Measurements from ENCODE around the gene FCAR.
"Not testable (repeated sequence)": the region's sequence is repeated elsewhere in the genome, so short reads cannot be mapped to it uniquely, and the experiment has no call there.

Gene FCAR

DNA sequence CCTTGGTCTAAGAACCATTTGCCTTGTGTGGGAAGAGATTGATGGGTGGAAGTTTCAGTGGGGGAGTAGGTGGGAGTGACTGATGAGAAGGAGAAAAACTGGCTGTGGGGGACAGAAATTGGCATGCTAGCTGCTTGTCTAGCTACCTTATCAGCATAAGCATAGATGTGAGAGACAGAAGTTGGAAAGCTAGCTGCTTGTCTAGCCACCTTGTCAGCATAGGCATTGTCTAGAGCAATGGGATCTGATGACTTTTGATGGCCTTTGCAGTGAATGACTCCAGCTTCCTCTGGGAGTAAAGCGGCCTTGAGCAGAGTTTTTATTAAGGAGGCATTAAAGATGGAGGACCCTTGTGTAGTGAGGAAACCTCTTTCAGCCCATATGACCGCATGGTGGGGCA, 22.0 kb downstream of the FCAR start:
- no peak for DNase-seq

DNA sequence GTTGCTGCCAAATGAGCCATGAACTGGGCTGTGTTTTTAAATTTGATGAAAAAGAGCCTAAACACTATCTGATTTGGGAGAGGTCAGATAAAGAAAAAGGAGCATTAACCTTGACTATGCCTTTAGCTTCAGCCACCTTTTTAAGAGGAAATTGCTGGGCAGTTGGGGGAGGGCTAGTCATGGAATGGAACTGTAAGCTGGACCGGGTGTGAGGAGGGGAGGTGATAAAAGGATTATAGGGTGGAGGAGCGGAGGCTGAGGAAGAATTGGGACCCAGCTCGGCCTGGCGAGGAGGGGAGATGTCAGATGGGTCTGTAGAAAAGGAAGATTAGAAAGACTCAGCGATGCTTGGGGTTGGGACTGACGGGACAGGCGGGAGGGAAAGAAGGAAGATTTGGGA, 24.6 kb downstream of the FCAR start:
- DNase-seq, result not testable (repeated sequence)

DNA sequence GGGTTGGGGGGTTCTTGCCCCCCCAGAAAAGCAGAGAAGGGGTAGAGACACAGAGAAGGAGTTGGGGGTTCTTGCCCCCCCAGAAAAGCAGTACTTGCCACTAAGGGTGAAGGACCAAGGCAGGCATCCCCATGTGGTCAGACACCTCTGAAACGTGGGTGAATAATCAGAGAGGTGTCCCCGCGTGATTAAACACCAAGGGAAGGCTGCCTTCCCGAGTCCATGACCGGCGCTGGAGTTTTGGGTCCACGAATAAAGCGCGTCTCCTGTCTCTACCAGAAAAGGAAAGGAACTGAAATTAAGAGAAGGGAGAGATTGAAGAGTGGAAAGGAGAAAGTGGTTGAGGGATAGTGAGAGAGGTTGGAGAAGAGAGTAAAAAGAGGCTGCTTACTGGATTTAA, 25.6 kb downstream of the FCAR start:
- not testable (repeated sequence) for DNase-seq

DNA sequence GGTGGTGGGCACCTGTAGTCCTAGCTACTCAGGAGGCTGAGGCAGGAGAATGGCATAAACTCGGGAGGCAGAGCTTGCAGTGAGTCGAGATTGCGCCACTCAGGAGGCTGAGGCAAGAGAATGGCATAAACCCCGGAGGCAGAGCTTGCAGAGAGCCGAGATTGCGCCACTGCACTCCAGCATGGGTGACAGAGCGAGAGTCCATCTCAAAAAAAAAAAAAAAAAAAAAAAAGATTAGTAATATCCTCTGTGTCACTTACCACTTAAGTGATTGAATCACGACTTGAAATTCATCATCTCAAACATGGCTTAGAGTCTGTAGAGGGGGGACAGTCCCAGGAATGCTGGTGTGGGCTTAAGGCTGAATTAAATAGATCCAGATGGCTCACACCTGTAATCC, 27.1 kb downstream of the FCAR start:
- not testable (repeated sequence) for DNase-seq

DNA sequence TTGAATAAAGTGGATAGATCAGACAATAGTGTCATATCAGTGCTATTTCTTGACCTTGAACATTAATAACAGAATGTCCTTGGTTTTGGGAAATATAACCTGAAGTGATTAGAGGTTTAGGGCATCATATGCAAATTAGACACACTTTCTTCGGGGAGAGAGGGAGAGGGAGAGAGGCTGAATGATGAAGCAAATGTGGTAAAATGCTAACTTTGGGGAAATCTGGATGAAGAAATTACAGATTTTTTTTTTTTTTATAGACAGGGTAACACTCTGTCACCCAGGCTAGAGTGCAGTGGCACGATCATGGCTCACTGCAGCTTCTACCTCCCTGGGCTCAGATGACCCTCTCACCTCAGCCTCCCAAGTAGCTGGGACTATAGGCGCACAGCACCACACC, 28.0 kb downstream of the FCAR start:
- DNase-seq, result no peak

DNA sequence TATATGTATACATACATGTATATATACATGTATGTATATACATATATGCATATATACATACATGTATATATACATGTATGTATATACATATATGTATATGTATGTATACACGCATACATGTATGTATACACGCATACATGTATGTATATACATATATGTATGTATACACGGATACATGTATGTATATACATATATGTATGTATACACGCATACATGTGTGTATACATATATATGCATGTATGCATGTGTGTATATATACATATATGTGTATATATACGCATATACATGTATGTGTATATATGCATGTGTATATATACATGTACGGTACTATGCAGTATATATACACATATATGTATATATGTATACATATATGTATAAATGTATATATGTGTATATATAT, 29.3 kb downstream of the FCAR start:
- no peak for DNase-seq

DNA sequence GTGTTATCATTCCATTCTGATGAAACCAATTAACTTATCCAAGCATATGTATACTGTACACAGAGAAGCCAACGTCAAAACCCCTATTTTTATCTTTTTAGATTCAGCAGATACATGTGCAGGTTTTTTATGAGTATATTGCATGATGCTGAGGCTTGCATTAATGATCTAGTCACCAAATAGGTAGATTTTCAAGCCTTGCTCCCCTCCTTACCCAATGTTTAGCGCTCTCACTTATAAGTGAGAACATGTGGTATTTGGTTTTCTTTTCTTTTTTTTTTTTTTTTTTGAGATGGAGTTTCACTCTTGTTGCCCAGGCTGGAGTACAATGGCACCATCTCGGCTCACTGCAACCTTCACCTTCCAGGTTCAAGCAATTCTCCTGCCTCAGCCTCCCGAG, 30.2 kb downstream of the FCAR start:
- not testable (repeated sequence) for DNase-seq

DNA sequence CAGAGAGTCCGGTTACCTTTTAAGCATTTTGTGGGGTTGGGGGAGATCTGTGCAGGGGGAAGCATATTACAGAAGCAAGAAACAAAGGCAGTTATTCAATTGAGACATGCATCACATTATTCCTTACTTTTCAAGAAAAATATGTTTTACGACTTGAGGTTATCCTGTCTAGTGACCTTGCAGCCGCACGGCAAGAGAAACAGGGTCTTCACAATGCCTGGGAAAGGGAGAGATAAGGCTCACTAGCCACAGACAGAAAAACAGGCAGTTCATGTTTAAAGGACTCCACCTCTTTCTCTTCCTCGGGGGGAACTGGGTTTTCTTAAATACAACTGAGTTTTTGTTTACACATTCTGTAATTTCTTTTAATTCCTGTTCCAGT, 31.4 kb downstream of the FCAR start:
- DNase-seq, result no peak

DNA sequence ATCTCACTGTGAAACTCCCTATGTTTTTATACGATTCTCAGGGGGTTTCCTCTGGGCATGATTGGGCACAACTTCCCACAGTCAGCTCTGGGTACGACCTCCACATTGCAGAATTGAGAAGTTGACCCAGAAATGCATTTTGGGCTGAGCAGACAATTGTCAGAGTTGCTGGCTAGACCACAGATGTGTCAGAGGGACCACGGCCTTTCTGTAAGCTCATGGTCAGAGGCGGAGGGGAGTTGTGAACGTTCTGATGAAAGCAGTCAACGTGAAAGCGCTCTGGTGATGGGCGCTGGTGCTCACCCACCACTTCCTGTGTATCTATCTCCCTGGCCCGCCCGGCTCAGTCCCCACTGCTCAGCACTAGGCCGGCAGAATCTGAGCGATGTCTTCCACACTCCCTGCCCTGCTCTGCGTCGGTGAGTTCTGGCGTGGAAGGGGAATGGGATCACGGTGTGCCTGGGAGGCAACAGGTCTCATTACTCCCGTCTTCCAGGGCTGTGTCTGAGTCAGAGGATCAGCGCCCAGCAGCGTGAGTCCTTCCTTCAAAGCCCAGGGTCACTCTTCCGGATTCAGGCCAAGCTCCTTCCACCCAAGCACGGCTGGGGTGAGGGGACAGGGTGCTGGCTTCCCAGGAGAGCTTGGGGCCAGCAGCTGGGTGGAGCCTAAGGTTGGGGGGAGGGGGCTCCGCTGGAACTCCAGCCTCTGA, 31.9 kb downstream of the FCAR start, which contains the start of gene NCR1:
NCR1 (plus strand) TSS at position 346 of the 709 bp plus-strand sequence; CDS start at position 386, 40 bp downstream.
- no peak for DNase-seq

DNA sequence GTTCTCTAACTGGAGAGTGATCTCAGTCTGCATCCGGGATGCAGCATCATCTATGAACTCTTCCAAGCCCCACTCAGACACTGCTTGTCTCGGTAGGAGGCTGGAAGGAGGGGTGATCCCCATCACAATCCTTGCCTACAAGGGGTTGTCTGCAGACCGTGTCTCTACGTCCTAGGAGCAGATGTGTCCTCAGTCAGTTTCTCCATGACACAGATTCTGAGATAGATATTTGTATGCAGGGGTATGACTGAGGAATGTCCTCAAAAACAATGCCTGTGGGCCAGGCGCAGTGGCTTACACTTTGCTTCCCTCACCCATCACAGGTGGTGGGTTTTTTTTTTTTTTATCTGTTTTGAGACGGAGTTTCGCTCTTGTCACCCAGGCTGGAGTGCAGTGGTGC, 32.8 kb downstream of the FCAR start:
- no peak for DNase-seq

DNA sequence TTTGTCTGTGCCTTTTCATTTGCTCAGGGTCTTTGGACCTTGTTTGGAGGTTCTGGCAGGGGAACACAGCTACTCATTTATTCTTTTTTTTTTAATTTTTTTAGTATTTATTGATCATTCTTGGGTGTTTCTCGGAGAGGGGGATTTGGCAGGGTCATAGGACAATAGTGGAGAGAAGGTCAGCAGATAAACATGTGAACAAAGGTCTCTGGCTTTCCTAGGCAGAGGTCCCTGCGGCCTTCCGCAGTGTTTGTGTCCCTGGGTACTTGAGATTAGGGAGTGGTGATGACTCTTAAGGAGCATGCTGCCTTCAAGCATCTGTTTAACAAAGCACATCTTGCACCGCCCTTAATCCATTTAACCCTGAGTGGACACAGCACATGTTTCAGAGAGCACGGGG, 33.9 kb downstream of the FCAR start:
- DNase-seq, result not testable (repeated sequence)

DNA sequence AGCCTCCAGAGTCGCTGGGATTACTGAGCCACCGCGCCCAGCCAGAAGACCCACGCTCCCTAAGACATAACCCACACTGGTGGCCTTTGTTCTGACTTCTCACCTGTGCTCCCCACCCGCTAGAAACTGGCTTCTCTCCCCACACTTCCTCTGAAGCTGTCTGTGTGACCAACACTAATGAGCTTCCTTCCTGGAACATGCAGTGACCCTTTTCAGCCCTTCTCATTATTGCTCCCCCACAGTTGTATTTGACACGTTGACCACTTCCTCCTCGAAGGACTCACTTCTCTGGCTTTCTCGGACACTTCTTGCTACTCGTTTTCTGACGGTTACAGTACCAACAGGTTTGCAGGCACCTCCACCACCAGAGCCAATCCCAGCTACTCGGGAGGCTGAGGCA, 42.8 kb downstream of the FCAR start:
- DNase-seq, result no peak

DNA sequence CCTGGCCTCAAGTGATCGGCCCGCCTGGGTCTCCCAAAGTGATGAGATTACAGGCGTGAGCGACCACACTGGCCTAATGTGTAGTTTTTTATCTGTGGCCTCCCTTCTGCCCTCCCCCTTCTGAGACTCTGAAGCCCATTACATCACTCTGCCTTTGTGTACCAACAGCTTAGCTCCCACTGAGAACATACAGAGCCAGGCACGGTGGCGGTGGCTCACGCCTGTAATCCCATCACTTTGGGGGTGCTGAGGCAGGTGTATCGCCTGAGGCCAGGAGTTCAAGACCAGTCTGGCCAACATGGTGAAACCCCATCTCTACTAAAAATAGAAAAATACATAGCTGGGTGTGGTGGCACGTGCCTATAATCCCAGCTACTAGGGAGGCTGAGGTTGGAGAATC, 44.5 kb downstream of the FCAR start:
- DNase-seq, result no peak

DNA sequence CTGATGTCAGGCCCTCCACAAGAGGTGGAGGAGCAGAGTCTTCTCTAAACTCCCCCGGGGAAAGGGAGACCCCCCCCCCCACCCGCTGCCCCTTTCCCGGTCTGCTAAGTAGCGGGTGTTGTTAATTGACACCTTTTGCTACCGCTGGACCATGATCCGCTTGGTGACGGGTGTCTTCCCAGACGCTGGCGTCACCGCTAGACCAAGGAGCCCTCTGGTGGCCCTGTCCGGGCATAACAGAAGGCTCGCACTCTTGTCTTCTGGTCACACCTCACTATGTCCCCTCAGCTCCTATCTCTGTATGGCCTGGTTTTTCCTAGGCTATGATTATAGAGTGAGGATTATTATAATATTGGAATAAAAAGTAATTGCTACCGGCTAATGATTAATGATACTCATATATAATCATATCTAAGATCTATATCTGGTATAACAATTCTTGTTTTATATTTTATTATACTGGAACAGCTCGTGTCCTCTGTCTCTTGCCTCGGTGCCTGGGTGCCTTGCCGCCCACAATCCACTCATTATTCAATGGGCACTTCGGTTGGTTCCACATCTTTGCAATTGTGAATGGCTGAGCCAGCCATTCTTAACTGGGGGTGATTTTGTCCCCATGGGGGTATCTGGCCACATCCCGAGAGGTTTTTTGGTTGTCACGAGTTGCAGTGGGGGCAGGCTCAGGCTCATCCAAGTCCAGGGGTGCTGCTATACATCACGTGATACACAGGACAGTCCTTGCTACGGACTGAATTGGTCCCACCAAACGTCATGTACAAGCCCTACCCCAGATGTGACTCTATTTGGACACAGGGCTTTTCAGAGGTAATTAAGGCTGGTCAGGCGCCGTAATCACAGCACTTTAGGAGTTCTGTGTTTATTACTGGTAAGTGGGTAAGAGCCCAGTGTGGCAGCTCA, 45.9 kb downstream of the FCAR start:
- not testable (repeated sequence) for DNase-seq

DNA sequence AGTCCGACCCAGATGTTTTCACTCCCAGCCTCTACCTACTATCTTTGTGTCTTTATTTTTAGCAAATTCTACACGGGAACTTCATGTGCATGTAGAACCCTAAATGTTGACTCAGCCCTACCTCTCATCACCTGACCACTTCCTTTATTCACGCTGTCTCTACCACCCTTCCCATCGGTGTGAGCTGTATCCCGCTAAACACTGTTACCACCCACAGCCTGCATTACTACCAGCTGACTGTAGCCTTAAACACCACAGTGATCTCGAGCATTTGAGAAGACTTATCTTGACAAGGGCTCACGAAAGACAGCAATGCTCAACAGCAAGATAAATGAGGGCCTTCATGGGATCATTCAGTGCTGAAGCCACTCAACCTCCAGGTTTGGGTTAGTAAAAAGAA, 47.0 kb downstream of the FCAR start:
- no peak for DNase-seq

DNA sequence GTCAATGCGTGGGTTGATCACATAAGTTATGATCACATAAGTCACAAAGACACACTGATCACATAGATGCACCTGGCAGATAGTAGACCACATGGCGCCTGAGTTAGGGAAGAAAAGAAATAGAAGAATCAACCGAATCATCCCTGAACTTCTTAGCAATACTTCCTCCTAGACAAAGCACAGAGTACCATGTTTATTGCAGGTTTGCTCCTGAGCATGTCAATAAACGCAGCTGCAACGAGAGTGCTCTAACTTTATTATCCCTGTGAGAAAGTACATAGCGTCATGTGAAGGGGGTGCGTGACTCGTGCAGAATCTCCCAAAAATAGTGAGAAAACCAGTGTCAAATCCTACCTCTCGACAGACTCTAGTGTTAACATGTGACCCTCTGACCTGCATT, 49.2 kb downstream of the FCAR start:
- DNase-seq, result no peak

DNA sequence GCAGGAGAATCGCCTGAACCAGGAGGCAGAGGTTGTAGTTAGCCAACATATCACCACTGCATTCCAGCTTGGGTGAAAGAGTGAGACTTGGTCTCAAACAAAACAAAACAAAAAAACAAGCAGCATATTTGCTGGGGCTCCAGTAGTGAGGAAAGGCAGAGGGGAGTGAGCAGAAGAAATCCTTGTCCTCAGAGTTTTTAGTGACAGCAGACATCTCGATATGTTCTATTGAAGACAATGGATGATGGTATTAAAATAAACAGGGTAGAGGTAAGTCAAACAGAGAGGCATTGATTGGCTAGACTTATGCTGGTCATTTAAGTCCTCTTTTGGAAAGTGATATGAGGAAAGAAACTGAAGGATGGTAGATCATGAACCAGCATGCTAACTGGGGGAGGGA, 54.3 kb downstream of the FCAR start:
- DNase-seq, result no peak

DNA sequence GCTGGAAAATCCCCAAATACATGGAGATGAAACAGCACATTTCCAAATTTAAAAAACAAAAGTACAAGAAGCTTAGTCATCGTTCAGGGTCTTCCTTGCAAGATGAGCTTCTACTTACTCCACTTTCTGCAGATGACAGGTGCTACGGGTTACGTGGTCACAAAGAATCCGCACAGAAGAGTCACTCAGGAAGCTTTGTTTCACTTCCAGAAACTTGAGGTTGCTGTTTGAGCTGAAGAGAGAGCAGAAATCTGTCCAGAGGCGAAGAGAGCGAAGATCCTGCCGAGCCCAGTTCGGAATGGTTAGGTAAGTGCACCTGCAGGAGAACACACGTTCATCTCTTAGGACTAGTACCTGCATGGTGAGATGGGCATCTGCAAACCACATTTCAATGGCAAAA, 63.9 kb downstream of the FCAR start:
- no peak for DNase-seq

DNA sequence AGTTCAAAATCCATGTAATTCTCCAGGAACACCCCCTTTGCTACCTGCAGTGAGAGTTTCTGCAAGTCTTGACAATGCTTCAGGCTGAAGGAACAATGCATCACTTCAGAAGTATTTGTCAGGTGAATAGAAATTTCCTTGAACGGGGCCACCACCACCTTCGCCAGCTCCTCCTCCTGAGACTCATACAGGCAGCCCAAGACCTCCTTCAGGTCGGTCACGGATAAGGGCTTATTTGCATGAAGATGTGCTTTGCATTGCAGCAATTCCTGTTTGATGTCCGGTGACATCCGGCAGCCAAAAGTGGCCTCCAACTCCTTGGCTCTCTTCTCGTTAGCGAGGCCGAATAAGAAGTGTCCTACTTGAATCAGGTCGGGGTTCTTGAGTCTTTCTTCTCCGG, 64.9 kb downstream of the FCAR start:
- no peak for DNase-seq

DNA sequence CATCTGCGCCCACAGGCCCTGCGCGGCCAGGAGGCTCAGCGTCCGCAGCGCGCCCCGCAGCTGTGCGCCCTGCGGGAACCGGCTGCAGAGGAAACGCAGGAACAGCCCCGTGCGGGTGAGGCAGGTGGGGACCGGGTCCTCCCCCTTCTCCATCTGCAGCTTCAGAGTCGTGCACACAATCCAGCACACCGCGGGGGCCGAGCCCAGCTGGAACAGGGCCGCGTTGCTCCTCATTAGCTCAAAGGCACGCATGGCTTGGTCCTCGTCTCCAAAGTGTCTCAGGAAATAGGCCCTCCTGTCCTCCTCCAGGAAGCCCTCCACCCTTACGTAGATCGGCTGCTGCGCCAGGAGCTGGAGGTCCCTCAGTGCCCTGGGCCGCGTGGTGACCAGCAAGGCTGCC, 65.5 kb downstream of the FCAR start:
- DNase-seq, result not testable (repeated sequence)

Measured in stimulated activated CD4-positive, alpha-beta T cell treated with anti-CD3 and anti-CD28 coated beads, Interleukin-1b, Interleukin-23, amount 100 ng/mL, for 48 hours (primary cell).